HepG2 (cell line): ENCODE measurements around the gene SAP25. TPM values are rescaled to one million over a fixed set of nuclear protein-coding genes. Genes with fewer than 3 reads are reported as not detected.
A peak's percentile ranks its signal among the peaks of the same experiment; 100 is the strongest.

Experiments
- ATAC-seq: fragments of 200-7000 bp; cut with Tn5 transposase; 3 replicates; pipeline ENCODE4 v1.9.1; 2020; ENCODE audit warnings: mild to moderate bottlenecking, moderate library complexity
- BruUV-seq: library from RNA; stranded (reverse); fragments of 400-500 nt; replicated peaks from 2 replicates; lab custom pipeline; 2021; lab: Mats Ljungman, UMichigan
- CTCF ChIA-PET: fragments of 300-600 bp; formaldehyde crosslinking; extraction: SDS; loops from one replicate; lab custom pipeline; 2021; ENCODE audit warnings: low total read pairs, inconsistent platforms, low intra/inter-chr PET ratio; lab: Yijun Ruan, JAX
- POLR2A ChIA-PET: fragments of 350-600 bp; sonication (Branson Sonifier 250); formaldehyde crosslinking; loops from one replicate; lab custom pipeline; 2020; ENCODE audit warnings: antibody characterized with exemption, inconsistent platforms; lab: Yijun Ruan, JAX
- DNase-seq: peaks from one replicate; pipeline ENCODE4 v3.0.0-alpha.2; 2015; ENCODE audit warnings: low spot score
- FAIRE-seq: peaks from 3 replicates; lab custom pipeline; 2011; peaks lifted over from hg19 to GRCh38; lab: Jason Lieb, UNC
- H2AFZ ChIP-seq: one replicate; pipeline ENCODE4 v1.6.1; 2011; ENCODE audit warnings: low read length, inconsistent platforms
- H3K27ac ChIP-seq: fragments of 300-600 bp; 3 replicates; pipeline ENCODE4 v1.8.0; 2011; ENCODE audit warnings: mixed run types, mild to moderate bottlenecking, mixed read lengths, low read length, inconsistent platforms; ENCODE audit not compliant: insufficient read depth; ENCODE audit errors: extremely low read length
- H3K27me3 ChIP-seq, 2 experiments: fragments of 200-600 bp in 1 of 2; 2 replicates in 1 of 2; 3 replicates in 1 of 2; pipeline versions ENCODE4 v1.6.0 to v1.8.0; 2011; ENCODE audit warnings: low read length in 2 of 2, mild to moderate bottlenecking in 2 of 2, moderate library complexity in 2 of 2, inconsistent platforms in 1 of 2; ENCODE audit not compliant: insufficient read depth in 2 of 2, control insufficient read depth in 1 of 2
- H3K36me3 ChIP-seq, 2 experiments: fragments of 200-600 bp in 1 of 2; replicated peaks in 1 of 2; 2 replicates in 1 of 2; 3 replicates in 1 of 2; pipeline versions ENCODE4 v1.5.1 to v1.8.0; 2011; ENCODE audit warnings: low read length in 2 of 2, inconsistent platforms in 1 of 2; ENCODE audit not compliant: insufficient read depth in 2 of 2, control insufficient read depth in 1 of 2
- H3K4me1 ChIP-seq: 2 replicates; pipeline ENCODE4 v1.5.1; 2012; ENCODE audit warnings: low read length, inconsistent platforms; ENCODE audit not compliant: insufficient read depth
- H3K4me2 ChIP-seq: 2 replicates; pipeline ENCODE4 v1.6.0; 2011; ENCODE audit warnings: low read depth, low read length, inconsistent platforms
- H3K4me3 ChIP-seq, 3 experiments: fragments of 200-600 bp in 1 of 3; sonication (generic), shearing (Covaris generic) in 1 of 3; replicated peaks in 1 of 3; 2 replicates each; pipeline ENCODE4 v1.5.1; 2011 to 2016; ENCODE audit warnings: low read length in 3 of 3, inconsistent platforms in 2 of 3, low read depth in 2 of 3, mild to moderate bottlenecking in 2 of 3, control low read depth in 1 of 3, mixed read lengths in 1 of 3; ENCODE audit not compliant: insufficient read depth in 1 of 3
- H3K79me2 ChIP-seq: one replicate; pipeline ENCODE4 v1.6.1; 2011; ENCODE audit warnings: low read length, inconsistent platforms; ENCODE audit not compliant: insufficient read depth
- H3K9ac ChIP-seq: 2 replicates; pipeline ENCODE4 v1.6.0; 2011; ENCODE audit warnings: mild to moderate bottlenecking, low read depth, low read length, inconsistent platforms; ENCODE audit not compliant: insufficient read depth
- H3K9me3 ChIP-seq: 2 replicates; pipeline ENCODE4 v1.5.1; 2012; ENCODE audit warnings: mild to moderate bottlenecking, low read length
- H4K20me1 ChIP-seq: 2 replicates; pipeline ENCODE4 v1.6.0; 2011; ENCODE audit warnings: inconsistent platforms, mild to moderate bottlenecking, low read length, moderate library complexity; ENCODE audit not compliant: insufficient read depth
- AKAP8 ChIP-seq: sonication (generic); formaldehyde crosslinking; IDR thresholded peaks from 2 replicates; pipeline ENCODE4 v1.5.1; 2020; ENCODE audit warnings: mild to moderate bottlenecking, missing genetic modification reagents
- ASH2L ChIP-seq: fragments of 300-600, 200-600 bp; sonication (generic); IDR thresholded peaks from 2 replicates; pipeline ENCODE4 v1.7.0; 2017; ENCODE audit warnings: low read depth, mild to moderate bottlenecking, moderate library complexity, mixed read lengths, low read length; ENCODE audit not compliant: insufficient read length
- KLF13 ChIP-seq: sonication (generic); formaldehyde crosslinking; IDR thresholded peaks from 2 replicates; pipeline ENCODE4 v1.4.0; 2020; ENCODE audit warnings: mild to moderate bottlenecking, missing genetic modification reagents
- MTF1 ChIP-seq: sonication (generic); formaldehyde crosslinking; IDR thresholded peaks from 2 replicates; pipeline ENCODE4 v1.5.0; 2020; ENCODE audit warnings: missing genetic modification reagents
- SOX13 ChIP-seq, 3 experiments: fragments of 450-650 bp in 1 of 3; sonication (generic) in 1 of 3; formaldehyde crosslinking in 1 of 3; IDR thresholded peaks in 2 of 3; conservative IDR thresholded peaks in 1 of 3; 2 replicates each; pipeline versions ENCODE4 v1.5.0 to v1.6.1; 2016 to 2020; ENCODE audit warnings: antibody characterized with exemption in 1 of 3, mild to moderate bottlenecking in 1 of 3, missing compliant biosample characterization in 1 of 3, missing genetic modification reagents in 1 of 3, moderate library complexity in 1 of 3
- ZNF224 ChIP-seq: sonication (generic); formaldehyde crosslinking; IDR thresholded peaks from 2 replicates; pipeline ENCODE4 v1.5.0; 2020; ENCODE audit warnings: mild to moderate bottlenecking, missing genetic modification reagents
- ZNF468 ChIP-seq: sonication (generic); formaldehyde crosslinking; IDR thresholded peaks from 2 replicates; pipeline ENCODE4 v1.8.0; 2022; ENCODE audit warnings: mild to moderate bottlenecking, moderate library complexity, missing genetic modification reagents
- ZNF841 ChIP-seq: sonication (generic); formaldehyde crosslinking; IDR thresholded peaks from 2 replicates; pipeline ENCODE4 v1.8.1; 2023; ENCODE audit warnings: missing genetic modification reagents, borderline replicate concordance
- ZSCAN9 ChIP-seq: IDR thresholded peaks from 2 replicates; pipeline ENCODE4 v1.6.1; 2016; ENCODE audit warnings: borderline replicate concordance
- WGBS: methylation state at CpG from one replicate; pipeline ENCODE4 v1.1.6; 2017; ENCODE audit warnings: low lambda C conversion rate; 5-methylcytosine and 5-hydroxymethylcytosine counted together
- in situ Hi-C: cut with HindIII; loops from 2 replicates; pipeline ENCODE4 v1.10.0; 2017; ENCODE audit warnings: low pct_unique_long_range_greater_than_20kb; ENCODE audit not compliant: extremely low pct_ligation_motif_present
- intact Hi-C: fragments of 100-400 bp; cut with micrococcal nuclease; formaldehyde crosslinking; loops from one replicate; pipeline ENCODE4 v1.10.0; 2022; ENCODE audit not compliant: unreplicated experiment
- polyA plus RNA-seq, 8 experiments: library from polyadenylated mRNA; depleted of rRNA in 3 of 8; stranded (reverse) in 7 of 8; unstranded in 1 of 8; fragments of >200 nt; fragmentation: Illumina TruSeq in 4 of 8; extraction: Trizol in 4 of 8; gene quantifications; 2 replicates each; pipeline versions ENCODE4 v1.2.1 to v1.2.3, GENCODE V29; 2011 to 2016; ENCODE audit warnings: low read depth in 4 of 8, missing spikeins in 1 of 8, mixed read lengths in 1 of 8; ENCODE audit not compliant: insufficient read depth in 1 of 8
- total RNA-seq, 5 experiments: library from RNA; depleted of rRNA; stranded (reverse); fragments of >200 nt; fragmentation: Illumina TruSeq; extraction: Trizol; gene quantifications; 2 replicates each; pipeline ENCODE4 v1.2.3, GENCODE V29; 2016; ENCODE audit warnings: low read depth in 1 of 5
- TF ChIP-seq, protein P1 (sequence below), 2 experiments: fragments of 450-650 bp in 1 of 2; sonication (generic) in 1 of 2; formaldehyde crosslinking; IDR thresholded peaks; 2 replicates each; pipeline versions ENCODE4 v1.5.0 to v1.8.0; 2020 to 2022; ENCODE audit warnings: mild to moderate bottlenecking in 1 of 2, missing genetic modification reagents in 1 of 2
- TF ChIP-seq, protein P2 (sequence below): IDR thresholded peaks from 2 replicates; pipeline ENCODE4 v1.6.1; 2016; ENCODE audit warnings: missing compliant biosample characterization, missing genetic modification reagents, borderline replicate concordance
- TF ChIP-seq, protein P3 (sequence below): sonication (generic); formaldehyde crosslinking; IDR thresholded peaks from 2 replicates; pipeline ENCODE4 v1.5.0; 2020; ENCODE audit warnings: missing genetic modification reagents
- TF ChIP-seq, protein P4 (sequence below): sonication (generic); formaldehyde crosslinking; IDR thresholded peaks from 2 replicates; pipeline ENCODE4 v1.5.1; 2020; ENCODE audit warnings: missing genetic modification reagents, mild to moderate bottlenecking, borderline replicate concordance
- TF ChIP-seq, protein P5 (sequence below): sonication (generic); formaldehyde crosslinking; IDR thresholded peaks from 2 replicates; pipeline ENCODE4 v1.4.0; 2020; ENCODE audit warnings: missing genetic modification reagents

Gene SAP25
- total and polyA plus RNA-seq, 2 of the 13 experiments (the other 11 are each of a cell fraction or from before 2014, with no cell fraction given), result 0.15 to 0.20 TPM

DNA sequence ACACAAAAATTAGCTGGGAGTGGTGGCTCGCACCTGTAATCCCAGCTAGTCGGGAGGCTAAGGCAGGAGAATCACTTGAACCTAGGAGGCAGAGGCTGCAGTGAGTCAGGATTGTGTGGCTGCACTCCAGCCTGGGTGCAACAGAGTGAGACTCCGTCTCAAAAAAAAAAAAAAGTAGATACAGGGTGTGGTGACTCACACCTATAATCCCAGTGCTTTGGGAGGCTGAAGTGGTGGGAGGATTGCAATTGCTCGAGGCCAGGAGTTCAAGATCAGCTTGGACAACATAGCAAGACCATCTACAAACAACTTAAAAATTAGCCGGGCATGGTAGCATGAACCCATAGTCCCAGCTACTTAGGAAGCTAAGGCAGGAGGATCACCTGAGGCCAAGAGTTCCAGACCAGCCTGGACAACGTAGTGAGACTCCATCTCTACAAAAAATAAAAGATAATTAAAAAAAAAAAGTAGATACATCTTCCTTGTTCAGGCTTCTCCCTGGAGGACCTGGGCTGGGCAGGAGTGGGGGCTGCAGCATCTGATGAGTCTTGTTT is 40.7 kb upstream of the SAP25 start (continued):
- TF ChIP-seq SOX13 (IDR thresholded peaks at IDR 0.05), result no peak
- TF ChIP-seq SOX13 (CRISPR knock-in tag; conservative IDR thresholded peaks at IDR 0.05 in 1 of 2, IDR thresholded peaks at IDR 0.05 in 1 of 2), result no peak
- TF ChIP-seq ZNF224, result no peak
- TF ChIP-seq, protein P1, sequence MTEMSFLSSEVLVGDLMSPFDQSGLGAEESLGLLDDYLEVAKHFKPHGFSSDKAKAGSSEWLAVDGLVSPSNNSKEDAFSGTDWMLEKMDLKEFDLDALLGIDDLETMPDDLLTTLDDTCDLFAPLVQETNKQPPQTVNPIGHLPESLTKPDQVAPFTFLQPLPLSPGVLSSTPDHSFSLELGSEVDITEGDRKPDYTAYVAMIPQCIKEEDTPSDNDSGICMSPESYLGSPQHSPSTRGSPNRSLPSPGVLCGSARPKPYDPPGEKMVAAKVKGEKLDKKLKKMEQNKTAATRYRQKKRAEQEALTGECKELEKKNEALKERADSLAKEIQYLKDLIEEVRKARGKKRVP (CRISPR knock-in tag; IDR thresholded peaks at IDR 0.05), result no peak
- TF ChIP-seq ZSCAN9 (CRISPR knock-in tag), result no peak

DNA sequence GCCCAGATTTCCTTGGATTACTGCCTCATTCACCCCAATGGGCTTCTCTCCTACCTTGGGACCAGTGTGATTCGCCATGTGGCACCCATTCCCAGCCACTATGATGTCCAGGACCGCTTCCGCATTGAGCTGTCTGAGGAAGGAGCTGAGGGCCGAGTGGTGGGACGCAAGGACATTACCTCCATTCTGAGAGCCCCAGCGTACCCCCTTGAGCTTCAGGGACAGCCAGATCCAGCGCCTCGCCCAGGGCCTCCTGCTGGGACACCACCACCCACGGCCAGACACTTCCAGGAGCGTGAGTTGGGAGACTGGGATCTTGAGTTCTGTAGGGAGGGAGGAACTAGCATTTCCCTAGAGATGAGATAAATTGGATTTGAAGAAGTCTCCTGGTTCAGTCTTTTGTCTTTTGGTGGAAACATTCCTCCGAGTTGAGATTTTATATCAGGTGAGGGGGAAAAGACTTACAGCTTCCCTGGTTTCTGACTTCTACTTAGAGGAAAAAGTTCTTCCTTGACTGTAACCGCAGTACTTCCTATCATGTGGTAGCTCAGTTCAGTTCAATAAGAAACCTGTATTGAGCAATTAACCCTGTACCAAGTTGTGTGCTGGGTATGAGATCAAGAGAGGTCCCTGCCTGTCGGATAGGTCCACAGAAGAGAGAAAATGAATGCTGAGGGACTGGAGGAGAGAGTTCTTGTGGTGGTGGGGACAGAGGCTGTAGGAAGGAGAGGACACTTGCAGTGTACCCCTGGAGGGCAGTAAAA is 39.9 kb upstream of the SAP25 start:
- in situ Hi-C loops (loop anchor here (5.0 kb wide), 1 partner anchor 79 kb away; the partner anchor contains the start of gene GIGYF1), intact Hi-C loops (loop anchor here (5.0 kb wide), 1 partner anchor 79 kb away; the partner anchor contains the start of gene GIGYF1)
- Histone ChIP-seq H3K9me3 (no peaks in the 10 kb centered on the region), H3K79me2 (no peaks in the 10 kb centered on the region), H3K27me3 (no peaks in the 10 kb centered on the region), H3K4me3 (peak overlapping the region; percentile 61 to 81 (median 77); a peak in 4 of 6 replicates), H3K36me3 (no peaks in the 10 kb centered on the region), H3K9ac (peak overlapping the region; percentile 79; the same call in 1 of the 2 replicates), H3K4me1 (peaks cover 29% of the 10 kb centered on the region), H2AFZ (no peak overlapping the region), H3K27ac (no peak overlapping the region), H3K4me2 (peak overlapping the region; percentile 95), H4K20me1 (no peaks in the 10 kb centered on the region)
- ChIA-PET POLR2A (interaction anchor here (0.6 to 3.7 kb wide), 12 partner anchors 8 to 214 kb away, joined by 3 to 61 read pairs (median 10); partner anchors contain the start of genes EPHB4, FBXO24, GNB2 and LRCH4), CTCF (no interaction called here)
- no TSS peak for BruUV-seq
- DNase-seq, result no peak
- TF ChIP-seq ASH2L (no peak), ZNF468 (no peak), ZNF841 (no peak), MTF1 (CRISPR knock-in tag) (no peak), KLF13 (CRISPR knock-in tag) (no peak), AKAP8 (no peak)
- TF ChIP-seq, protein P2, sequence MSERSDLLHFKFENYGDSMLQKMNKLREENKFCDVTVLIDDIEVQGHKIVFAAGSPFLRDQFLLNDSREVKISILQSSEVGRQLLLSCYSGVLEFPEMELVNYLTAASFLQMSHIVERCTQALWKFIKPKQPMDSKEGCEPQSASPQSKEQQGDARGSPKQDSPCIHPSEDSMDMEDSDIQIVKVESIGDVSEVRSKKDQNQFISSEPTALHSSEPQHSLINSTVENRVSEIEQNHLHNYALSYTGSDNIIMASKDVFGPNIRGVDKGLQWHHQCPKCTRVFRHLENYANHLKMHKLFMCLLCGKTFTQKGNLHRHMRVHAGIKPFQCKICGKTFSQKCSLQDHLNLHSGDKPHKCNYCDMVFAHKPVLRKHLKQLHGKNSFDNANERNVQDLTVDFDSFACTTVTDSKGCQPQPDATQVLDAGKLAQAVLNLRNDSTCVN, result no peak
- TF ChIP-seq, protein P3, sequence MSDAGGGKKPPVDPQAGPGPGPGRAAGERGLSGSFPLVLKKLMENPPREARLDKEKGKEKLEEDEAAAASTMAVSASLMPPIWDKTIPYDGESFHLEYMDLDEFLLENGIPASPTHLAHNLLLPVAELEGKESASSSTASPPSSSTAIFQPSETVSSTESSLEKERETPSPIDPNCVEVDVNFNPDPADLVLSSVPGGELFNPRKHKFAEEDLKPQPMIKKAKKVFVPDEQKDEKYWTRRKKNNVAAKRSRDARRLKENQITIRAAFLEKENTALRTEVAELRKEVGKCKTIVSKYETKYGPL (CRISPR knock-in tag), result no peak
- TF ChIP-seq, protein P4, sequence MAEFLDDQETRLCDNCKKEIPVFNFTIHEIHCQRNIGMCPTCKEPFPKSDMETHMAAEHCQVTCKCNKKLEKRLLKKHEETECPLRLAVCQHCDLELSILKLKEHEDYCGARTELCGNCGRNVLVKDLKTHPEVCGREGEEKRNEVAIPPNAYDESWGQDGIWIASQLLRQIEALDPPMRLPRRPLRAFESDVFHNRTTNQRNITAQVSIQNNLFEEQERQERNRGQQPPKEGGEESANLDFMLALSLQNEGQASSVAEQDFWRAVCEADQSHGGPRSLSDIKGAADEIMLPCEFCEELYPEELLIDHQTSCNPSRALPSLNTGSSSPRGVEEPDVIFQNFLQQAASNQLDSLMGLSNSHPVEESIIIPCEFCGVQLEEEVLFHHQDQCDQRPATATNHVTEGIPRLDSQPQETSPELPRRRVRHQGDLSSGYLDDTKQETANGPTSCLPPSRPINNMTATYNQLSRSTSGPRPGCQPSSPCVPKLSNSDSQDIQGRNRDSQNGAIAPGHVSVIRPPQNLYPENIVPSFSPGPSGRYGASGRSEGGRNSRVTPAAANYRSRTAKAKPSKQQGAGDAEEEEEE, result no peak
- TF ChIP-seq, protein P5, sequence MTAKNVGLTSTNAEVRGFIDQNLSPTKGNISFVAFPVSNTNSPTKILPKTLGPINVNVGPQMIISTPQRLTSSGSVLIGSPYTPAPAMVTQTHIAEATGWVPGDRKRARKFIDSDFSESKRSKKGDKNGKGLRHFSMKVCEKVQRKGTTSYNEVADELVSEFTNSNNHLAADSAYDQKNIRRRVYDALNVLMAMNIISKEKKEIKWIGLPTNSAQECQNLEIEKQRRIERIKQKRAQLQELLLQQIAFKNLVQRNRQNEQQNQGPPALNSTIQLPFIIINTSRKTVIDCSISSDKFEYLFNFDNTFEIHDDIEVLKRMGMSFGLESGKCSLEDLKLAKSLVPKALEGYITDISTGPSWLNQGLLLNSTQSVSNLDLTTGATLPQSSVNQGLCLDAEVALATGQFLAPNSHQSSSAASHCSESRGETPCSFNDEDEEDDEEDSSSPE (CRISPR knock-in tag), result no peak
- no peak for FAIRE-seq
- WGBS, result 95% methylated on average over 13 of the region's 13 CpGs
- ATAC-seq, result no peak
